ENCODE data around the gene SERINC4.

DNA sequence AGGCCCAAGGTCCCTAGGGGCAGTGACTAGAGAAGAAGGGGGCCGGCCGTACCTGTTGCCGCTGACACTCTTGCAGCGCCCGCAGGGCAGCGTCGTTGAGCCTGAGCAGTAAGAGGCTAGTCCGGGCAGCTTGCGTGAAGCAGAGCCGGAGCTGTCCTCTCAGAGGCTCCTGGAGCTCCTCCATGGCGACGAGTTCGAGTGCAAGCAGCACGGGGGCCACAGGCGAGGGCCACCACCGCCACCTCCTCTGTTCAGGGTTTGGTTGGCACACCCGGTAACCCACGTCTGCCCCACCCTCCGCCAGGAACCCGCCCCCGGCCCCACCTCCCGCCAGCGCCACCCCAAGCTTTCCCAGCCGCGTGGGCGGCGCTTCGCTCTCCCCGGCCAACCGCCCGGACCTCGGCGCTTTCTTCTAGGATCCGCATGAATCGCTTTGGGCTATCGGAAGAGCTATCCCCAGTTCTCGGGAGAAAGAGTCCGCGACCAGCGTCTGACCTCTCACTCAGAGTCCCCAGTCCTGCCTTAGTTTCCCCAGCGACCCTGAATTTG lies 23.2 kb downstream of the SERINC4 start, which contains the start of gene ELL3:
- TF ChIP-seq, protein P1, sequence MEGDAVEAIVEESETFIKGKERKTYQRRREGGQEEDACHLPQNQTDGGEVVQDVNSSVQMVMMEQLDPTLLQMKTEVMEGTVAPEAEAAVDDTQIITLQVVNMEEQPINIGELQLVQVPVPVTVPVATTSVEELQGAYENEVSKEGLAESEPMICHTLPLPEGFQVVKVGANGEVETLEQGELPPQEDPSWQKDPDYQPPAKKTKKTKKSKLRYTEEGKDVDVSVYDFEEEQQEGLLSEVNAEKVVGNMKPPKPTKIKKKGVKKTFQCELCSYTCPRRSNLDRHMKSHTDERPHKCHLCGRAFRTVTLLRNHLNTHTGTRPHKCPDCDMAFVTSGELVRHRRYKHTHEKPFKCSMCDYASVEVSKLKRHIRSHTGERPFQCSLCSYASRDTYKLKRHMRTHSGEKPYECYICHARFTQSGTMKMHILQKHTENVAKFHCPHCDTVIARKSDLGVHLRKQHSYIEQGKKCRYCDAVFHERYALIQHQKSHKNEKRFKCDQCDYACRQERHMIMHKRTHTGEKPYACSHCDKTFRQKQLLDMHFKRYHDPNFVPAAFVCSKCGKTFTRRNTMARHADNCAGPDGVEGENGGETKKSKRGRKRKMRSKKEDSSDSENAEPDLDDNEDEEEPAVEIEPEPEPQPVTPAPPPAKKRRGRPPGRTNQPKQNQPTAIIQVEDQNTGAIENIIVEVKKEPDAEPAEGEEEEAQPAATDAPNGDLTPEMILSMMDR (IDR thresholded peaks at IDR 0.05 in 2 of 3, conservative IDR thresholded peaks at IDR 0.05 in 1 of 3; ENCODE audit: control insufficient read depth in 2 of 3, extremely low read depth in 1 of 3, insufficient read depth in 1 of 3, low read depth in 3 of 3, low read length in 3 of 3), result no peak
- no peak for TF ChIP-seq NRF1 (conservative IDR thresholded peaks at IDR 0.05; ENCODE audit: low read depth, low read length)
- 0 out of 2 replicates have a peak, but pooled peaks have one; percentile 4 for TF ChIP-seq YY1 (IDR thresholded peaks at IDR 0.05; ENCODE audit: low read depth, low read length)
- no peak for TF ChIP-seq BRCA1 (IDR thresholded peaks at IDR 0.05; ENCODE audit: low read depth, low read length)
- peak; percentile 70; the same call in 1 of the 2 replicates for TF ChIP-seq POLR2A (IDR thresholded peaks at IDR 0.05; ENCODE audit: low read depth, low read length)
- TF ChIP-seq CHD2 (IDR thresholded peaks at IDR 0.05; ENCODE audit: borderline replicate concordance, low read depth, low read length), result no peak
- TF ChIP-seq FOXK2 (IDR thresholded peaks at IDR 0.05), result no peak
- TF ChIP-seq, protein P2, sequence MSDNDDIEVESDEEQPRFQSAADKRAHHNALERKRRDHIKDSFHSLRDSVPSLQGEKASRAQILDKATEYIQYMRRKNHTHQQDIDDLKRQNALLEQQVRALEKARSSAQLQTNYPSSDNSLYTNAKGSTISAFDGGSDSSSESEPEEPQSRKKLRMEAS (IDR thresholded peaks at IDR 0.05; ENCODE audit: low read depth, low read length), result no peak
- no peak for TF ChIP-seq PML (IDR thresholded peaks at IDR 0.05; ENCODE audit: low read length)
- TF ChIP-seq IKZF2 (IDR thresholded peaks at IDR 0.05), result no peak
